Upper lobe of right lung (tissue), 1 donor: Measurements from ENCODE around the gene STX8. TPM values are rescaled to one million over a fixed set of nuclear protein-coding genes. Genes with fewer than 3 reads are reported as not detected.

ENCODE experiments used
- ATAC-seq: fragments of 200-7000 bp; cut with Tn5 transposase; one replicate; pipeline ENCODE4 v1.9.1; 2020; ENCODE audit warnings: mild to moderate bottlenecking, moderate library complexity
- DNase-seq: peaks from one replicate; pipeline ENCODE4 v3.0.0-alpha.2; 2020
- H3K27ac ChIP-seq: fragments of 200-600 bp; one replicate; pipeline ENCODE4 v1.8.0; 2022
- H3K27me3 ChIP-seq: fragments of 200-600 bp; one replicate; pipeline ENCODE4 v1.8.0; 2022; ENCODE audit warnings: mild to moderate bottlenecking
- H3K36me3 ChIP-seq: fragments of 200-600 bp; one replicate; pipeline ENCODE4 v1.8.0; 2022
- H3K4me1 ChIP-seq: fragments of 200-600 bp; one replicate; pipeline ENCODE4 v1.8.0; 2022
- H3K4me3 ChIP-seq: fragments of 200-600 bp; one replicate; pipeline ENCODE4 v1.8.0; 2022; ENCODE audit warnings: mild to moderate bottlenecking
- H3K9me3 ChIP-seq: fragments of 200-600 bp; one replicate; pipeline ENCODE4 v1.8.0; 2022
- CTCF ChIP-seq: fragments of 200-600 bp; IDR thresholded peaks from one replicate; pipeline ENCODE4 v1.8.0; 2022; ENCODE audit warnings: antibody characterized with exemption
- intact Hi-C: fragments of 100-400 bp; cut with DNase I; formaldehyde crosslinking; loops from one replicate; pipeline ENCODE4 v1.11.0; 2022
- total RNA-seq: library from RNA; stranded (reverse); fragmentation: NEBNext Ultra II Directional; extraction: Animal tissue kit (Norgen Biotek cat#: 25700); gene quantifications from one replicate; pipeline ENCODE4 v1.2.1, GENCODE V29; 2021
- donor health status: DM: no; HTN: yes; CAD: no; lungs with severe emphysema.

STX8 gene
- total RNA-seq, 1 donor from 2014 or later = 52.5 TPM

- Histone ChIP-seq H3K27me3 (no peaks in the 10 kb centered on the region), H3K27ac (no peak overlapping the region), H3K9me3 (peaks cover 7% of the 10 kb centered on the region), H3K4me3 (no peak overlapping the region), H3K4me1 (no peaks in the 10 kb centered on the region), H3K36me3 (no peaks in the 10 kb centered on the region)
- ATAC-seq (no peak), DNase-seq (no peak)
- intact Hi-C loops = no loop called here
- no peak for TF ChIP-seq CTCF
Measured at GRCh38 chr17:9513266-9513665, 62.4 kb downstream of the STX8 start.

- no peaks in the 10 kb centered on the region for H3K27me3 ChIP-seq
- H3K9me3 ChIP-seq = peaks cover 7% of the 10 kb centered on the region
- TF ChIP-seq CTCF = no peak
- intact Hi-C loops = no loop called here
- no peak overlapping the region for H3K27ac ChIP-seq
- H3K4me3 ChIP-seq = no peak overlapping the region
- DNase-seq (no peak), ATAC-seq (no peak)
- no peaks in the 10 kb centered on the region for H3K36me3 ChIP-seq
- no peaks in the 10 kb centered on the region for H3K4me1 ChIP-seq
Measured at GRCh38 chr17:9512323-9513168, 63.1 kb downstream of the STX8 start.

GRCh38 chr17:9509236-9509816 lies 66.3 kb downstream of the STX8 start:
- no peaks in the 10 kb centered on the region for H3K36me3 ChIP-seq
- H3K9me3 ChIP-seq = peaks cover 7% of the 10 kb centered on the region
- ATAC-seq (no peak), DNase-seq (no peak)
- no peak overlapping the region for H3K27ac ChIP-seq
- H3K4me3 ChIP-seq = no peak overlapping the region
- TF ChIP-seq CTCF = no peak
- H3K27me3 ChIP-seq = no peaks in the 10 kb centered on the region
- intact Hi-C loops = no loop called here
- no peaks in the 10 kb centered on the region for H3K4me1 ChIP-seq

GRCh38 chr17:9499041-9499440 lies 76.6 kb downstream of the STX8 start:
- intact Hi-C loops = no loop called here
- ATAC-seq (no peak), DNase-seq (no peak)

GRCh38 chr17:9498490-9498889 lies 77.1 kb downstream of the STX8 start:
- Histone ChIP-seq H3K36me3 (peaks cover 9% of the 10 kb centered on the region), H3K4me3 (no peak overlapping the region), H3K27ac (no peak overlapping the region), H3K9me3 (no peaks in the 10 kb centered on the region), H3K4me1 (no peaks in the 10 kb centered on the region), H3K27me3 (no peaks in the 10 kb centered on the region)
- DNase-seq (no peak), ATAC-seq (no peak)
- intact Hi-C loops = no loop called here
- no peak for TF ChIP-seq CTCF

More at GRCh38 chr17:9499041-9499440, 76.6 kb downstream of the STX8 start:
- Histone ChIP-seq H3K27ac (no peak overlapping the region), H3K36me3 (peaks cover 9% of the 10 kb centered on the region), H3K4me3 (no peak overlapping the region), H3K4me1 (no peaks in the 10 kb centered on the region), H3K27me3 (no peaks in the 10 kb centered on the region), H3K9me3 (no peaks in the 10 kb centered on the region)
- no peak for TF ChIP-seq CTCF
